BLaER1 treated with 17β-estradiol and CSF1 and Interleukin-3, amounts not matched to agents 10 nM and 100 nM (cell line): ENCODE results near the gene RGP1.

Experiments used
- H3K27ac ChIP-seq, 11 experiments: shearing (Covaris generic); formaldehyde crosslinking; 2 replicates each; pipeline ENCODE4 v1.8.1; 2022
- H3K27me3 ChIP-seq, 11 experiments: shearing (Covaris generic); formaldehyde crosslinking; 2 replicates each; pipeline ENCODE4 v1.8.1; 2022
- H3K36me3 ChIP-seq, 11 experiments: shearing (Covaris generic); formaldehyde crosslinking; 2 replicates each; pipeline ENCODE4 v1.8.1; 2022
- H3K4me1 ChIP-seq, 10 experiments: shearing (Covaris generic); formaldehyde crosslinking; 2 replicates each; pipeline ENCODE4 v1.8.1; 2022
- H3K4me2 ChIP-seq, 11 experiments: shearing (Covaris generic); formaldehyde crosslinking; 2 replicates each; pipeline ENCODE4 v1.8.1; 2022
- H3K4me3 ChIP-seq, 10 experiments: shearing (Covaris generic); formaldehyde crosslinking; 2 replicates each; pipeline ENCODE4 v1.8.1; 2022
- H3K9ac ChIP-seq, 11 experiments: shearing (Covaris generic); formaldehyde crosslinking; 2 replicates each; pipeline ENCODE4 v1.8.1; 2022
- H3K9me3 ChIP-seq, 11 experiments: shearing (Covaris generic); formaldehyde crosslinking; replicated peaks in 1 of 11; 2 replicates each; pipeline ENCODE4 v1.8.1; 2022
- H4K20me1 ChIP-seq, 11 experiments: shearing (Covaris generic); formaldehyde crosslinking; 2 replicates each; pipeline ENCODE4 v1.8.1; 2022
- Cebpa-rat ChIP-seq, 11 experiments: shearing (Covaris generic); IDR thresholded peaks; 2 replicates each; pipeline ENCODE4 v1.8.1; 2022

The RGP1 gene

GRCh38 chr9:35734096-35734495, 15.0 kb upstream of the RGP1 start:
- Histone ChIP-seq H4K20me1 (peaks cover 6 to 61% (median 22%) of the 10 kb centered on the region in 11 experiments), H3K9me3 (no peaks in the 10 kb centered on the region), H3K36me3 (peaks cover 37 to 57% (median 48%) of the 10 kb centered on the region in 11 experiments), H3K27ac (no peak overlapping the region), H3K27me3 (no peaks in the 10 kb centered on the region), H3K9ac (peak overlapping the region in 7 of 11 experiments; percentile 2 to 93 (median 84); a peak in 5 of 22 replicates), H3K4me3 (peak overlapping the region in 2 of 10 experiments; percentile 89 to 90; a peak in 1 of 20 replicates), H3K4me1 (peaks cover 38 to 66% (median 54%) of the 10 kb centered on the region in 10 experiments), H3K4me2 (peak overlapping the region; percentile 90 to 99 (median 96); a peak in 19 of 22 replicates)
- no peak for TF ChIP-seq Cebpa-rat (IDR thresholded peaks at IDR 0.05)

- H3K36me3 ChIP-seq: peaks cover 58 to 74% (median 69%) of the 10 kb centered on the region in 11 experiments
- peaks cover 0 to 68% (median 10%) of the 10 kb centered on the region in 11 experiments; a peak in 14 of 22 replicates for H4K20me1 ChIP-seq
- H3K27me3 ChIP-seq: no peaks in the 10 kb centered on the region
- peak overlapping the region in 4 of 11 experiments; percentile 10 to 71 (median 44); a peak in 4 of 22 replicates for H3K4me2 ChIP-seq
- TF ChIP-seq Cebpa-rat (IDR thresholded peaks at IDR 0.05): no peak
- H3K4me1 ChIP-seq: peaks cover 18 to 48% (median 36%) of the 10 kb centered on the region in 10 experiments
- no peak overlapping the region for H3K4me3 ChIP-seq
- no peaks in the 10 kb centered on the region for H3K9me3 ChIP-seq
- peak overlapping the region in 3 of 11 experiments; percentile 18 to 20 (median 19); a peak in 1 of 22 replicates for H3K27ac ChIP-seq
- peak overlapping the region in 6 of 11 experiments; percentile 4 to 45 (median 34); a peak in 4 of 22 replicates for H3K9ac ChIP-seq
These were observed 12.9 kb upstream of the RGP1 start for GRCh38 chr9:35736201-35736633.

GRCh38 chr9:35737143-35737542, 11.9 kb upstream of the RGP1 start:
- no peaks in the 10 kb centered on the region for H3K9me3 ChIP-seq
- H3K4me3 ChIP-seq: no peak overlapping the region
- H3K36me3 ChIP-seq: peaks cover 61 to 82% (median 77%) of the 10 kb centered on the region in 11 experiments
- H3K4me2 ChIP-seq: no peak overlapping the region; a peak in 1 of 22 replicates
- peaks cover 27 to 56% (median 43%) of the 10 kb centered on the region in 10 experiments for H3K4me1 ChIP-seq
- no peak for TF ChIP-seq Cebpa-rat (IDR thresholded peaks at IDR 0.05)
- no peaks in the 10 kb centered on the region for H3K27me3 ChIP-seq
- peak overlapping the region in 2 of 11 experiments; percentile 18 to 20; a peak in 1 of 22 replicates for H3K27ac ChIP-seq
- H4K20me1 ChIP-seq: peaks cover 0 to 78% (median 17%) of the 10 kb centered on the region in 11 experiments; a peak in 16 of 22 replicates
- peak overlapping the region in 3 of 11 experiments; percentile 13 to 24 (median 15); a peak in 2 of 22 replicates for H3K9ac ChIP-seq

- no peak for TF ChIP-seq Cebpa-rat (IDR thresholded peaks at IDR 0.05)
- no peaks in the 10 kb centered on the region for H3K27me3 ChIP-seq
- H3K9ac ChIP-seq: peak overlapping the region in 2 of 11 experiments; percentile 12 to 24; a peak in 3 of 22 replicates
- H3K4me1 ChIP-seq: peaks cover 32 to 60% (median 47%) of the 10 kb centered on the region in 10 experiments
- no peaks in the 10 kb centered on the region for H3K9me3 ChIP-seq
- peak overlapping the region in 3 of 11 experiments; percentile 3 to 31 (median 22); a peak in 1 of 22 replicates for H3K4me2 ChIP-seq
- peaks cover 64 to 93% (median 84%) of the 10 kb centered on the region in 11 experiments for H3K36me3 ChIP-seq
- H3K4me3 ChIP-seq: no peak overlapping the region
- H4K20me1 ChIP-seq: peaks cover 0 to 88% (median 23%) of the 10 kb centered on the region in 11 experiments; a peak in 16 of 22 replicates
- no peak overlapping the region for H3K27ac ChIP-seq
These were observed 10.9 kb upstream of the RGP1 start for GRCh38 chr9:35738186-35738585.

GRCh38 chr9:35738924-35739323, 10.2 kb upstream of the RGP1 start:
- peaks cover 72 to 97% (median 86%) of the 10 kb centered on the region in 11 experiments for H3K36me3 ChIP-seq
- TF ChIP-seq Cebpa-rat (IDR thresholded peaks at IDR 0.05): no peak

GRCh38 chr9:35740243-35740642, 8.8 kb upstream of the RGP1 start:
- H3K27me3 ChIP-seq: no peaks in the 10 kb centered on the region
- peaks cover 35 to 61% (median 48%) of the 10 kb centered on the region in 10 experiments for H3K4me1 ChIP-seq
- peaks cover 77 to 97% (median 89%) of the 10 kb centered on the region in 11 experiments for H3K36me3 ChIP-seq
- no peak overlapping the region for H3K27ac ChIP-seq
- no peak for TF ChIP-seq Cebpa-rat (IDR thresholded peaks at IDR 0.05)
- no peak overlapping the region for H3K9ac ChIP-seq
- H4K20me1 ChIP-seq: peaks cover 0 to 100% (median 32%) of the 10 kb centered on the region in 11 experiments; a peak in 16 of 22 replicates
- H3K4me2 ChIP-seq: no peak overlapping the region
- no peak overlapping the region for H3K4me3 ChIP-seq
- no peaks in the 10 kb centered on the region for H3K9me3 ChIP-seq

More at GRCh38 chr9:35738924-35739323, 10.2 kb upstream of the RGP1 start:
- H3K27ac ChIP-seq: no peak overlapping the region
- peaks cover 0 to 90% (median 28%) of the 10 kb centered on the region in 11 experiments; a peak in 16 of 22 replicates for H4K20me1 ChIP-seq
- no peak overlapping the region for H3K4me2 ChIP-seq
- H3K4me3 ChIP-seq: no peak overlapping the region
- no peak overlapping the region for H3K9ac ChIP-seq
- H3K9me3 ChIP-seq: no peaks in the 10 kb centered on the region
- peaks cover 32 to 60% (median 46%) of the 10 kb centered on the region in 10 experiments for H3K4me1 ChIP-seq
- no peaks in the 10 kb centered on the region for H3K27me3 ChIP-seq

- Histone ChIP-seq H3K27ac (no peak overlapping the region), H4K20me1 (peaks cover 0 to 100% (median 43%) of the 10 kb centered on the region in 11 experiments; a peak in 17 of 22 replicates), H3K4me3 (no peak overlapping the region), H3K9me3 (no peaks in the 10 kb centered on the region), H3K36me3 (peaks cover 66 to 95% (median 79%) of the 10 kb centered on the region in 11 experiments), H3K27me3 (no peaks in the 10 kb centered on the region), H3K4me2 (peak overlapping the region in 10 of 11 experiments; percentile 8 to 57 (median 43); a peak in 17 of 22 replicates), H3K4me1 (peaks cover 46 to 61% (median 54%) of the 10 kb centered on the region in 10 experiments), H3K9ac (peak overlapping the region in 1 of 11 experiments; percentile 18; a peak in 1 of 22 replicates)
- TF ChIP-seq Cebpa-rat (IDR thresholded peaks at IDR 0.05): no peak
These were observed 7.3 kb upstream of the RGP1 start for GRCh38 chr9:35741740-35742139.

- Histone ChIP-seq H3K9ac (no peak overlapping the region), H3K4me1 (peaks cover 51 to 74% (median 64%) of the 10 kb centered on the region in 10 experiments), H3K9me3 (no peaks in the 10 kb centered on the region), H3K27ac (peak overlapping the region in 1 of 11 experiments; percentile 6; a peak in 1 of 22 replicates), H3K27me3 (no peaks in the 10 kb centered on the region), H3K4me2 (peak overlapping the region in 10 of 11 experiments; percentile 0 to 100 (median 42); a peak in 15 of 22 replicates), H3K4me3 (no peak overlapping the region), H3K36me3 (peaks cover 49 to 79% (median 62%) of the 10 kb centered on the region in 11 experiments), H4K20me1 (peaks cover 0 to 100% (median 45%) of the 10 kb centered on the region in 11 experiments; a peak in 16 of 22 replicates)
- no peak for TF ChIP-seq Cebpa-rat (IDR thresholded peaks at IDR 0.05)
These were observed 5.6 kb upstream of the RGP1 start for GRCh38 chr9:35743452-35743851.
